ENCODE measurements around the gene CFAP97D2.
"Not testable (repeated sequence)": the region's sequence is repeated elsewhere in the genome, so short reads cannot be mapped to it uniquely, and the experiment has no call there.

CFAP97D2 gene

DNA sequence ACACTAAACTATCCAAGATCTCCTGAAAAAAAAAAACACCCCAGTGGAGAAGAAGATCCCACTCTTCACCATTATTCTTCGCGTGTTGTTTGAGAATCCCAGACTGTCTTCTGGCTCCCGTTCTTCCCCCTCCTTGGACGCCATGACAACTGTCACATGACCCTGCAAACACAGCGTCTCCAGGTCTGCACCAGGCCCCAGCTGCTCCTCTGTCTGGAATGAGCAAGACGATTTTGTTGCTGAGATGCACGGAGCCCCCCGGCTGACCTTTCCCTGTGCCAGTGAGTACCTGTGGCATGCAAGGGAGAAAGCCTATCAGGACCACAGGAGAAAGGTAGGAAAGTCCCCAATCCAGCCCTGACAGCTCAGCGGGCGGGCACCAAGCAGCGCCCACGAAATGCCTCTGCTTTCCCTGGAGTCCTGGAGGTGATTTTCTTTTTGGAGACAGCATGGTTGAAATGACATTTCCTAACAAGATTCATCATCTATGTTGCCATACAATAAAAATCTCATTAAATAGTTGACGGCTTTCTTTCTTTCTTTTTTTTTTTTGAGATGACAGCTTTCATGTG, at the start of gene CFAP97D2:
Gene CFAP97D2, plus strand, starts transcription at position 171 of the 572 bp plus-strand sequence. Its CDS starts 74 bp downstream, at position 245.
- peak; percentile 10 to 18 for DNase-seq

- no peak for DNase-seq
These were observed 49.4 kb upstream of the CFAP97D2 start for GRCh38 chr13:114129649-114130062.

DNA sequence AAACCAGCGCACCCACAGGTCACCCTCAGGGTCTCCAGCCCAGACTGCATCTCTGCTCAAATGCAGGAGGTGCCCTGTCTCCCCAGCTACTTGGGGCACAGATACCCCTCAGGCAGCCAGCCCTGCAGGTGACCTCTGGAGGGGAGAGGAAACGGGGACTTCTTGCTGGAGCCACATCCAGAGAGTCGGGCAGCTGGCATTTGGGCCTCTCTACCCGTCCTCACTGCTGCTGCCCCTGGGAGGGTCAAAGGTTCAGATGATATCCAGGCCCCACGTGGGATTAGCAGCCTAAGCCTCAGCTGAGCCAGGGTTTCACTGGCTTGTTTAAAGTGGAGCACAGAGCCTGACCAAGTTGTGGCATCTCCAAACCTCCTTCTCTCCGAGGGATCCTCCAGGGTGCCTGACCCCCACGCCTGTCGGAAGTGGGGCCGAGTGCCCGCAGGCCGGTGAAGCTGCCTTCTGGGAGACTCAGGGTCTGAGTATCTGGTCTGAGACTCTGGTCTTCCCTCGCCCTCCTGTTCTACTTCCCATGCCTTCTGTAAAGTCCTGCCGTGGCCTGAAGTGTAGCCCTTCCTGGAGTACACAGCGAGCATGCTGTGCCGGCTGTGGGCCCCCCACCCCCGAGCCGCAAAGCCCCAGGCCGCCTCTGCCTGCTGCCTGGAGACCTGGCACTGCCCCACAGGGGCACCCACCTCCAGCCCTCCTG, 48.8 kb upstream of the CFAP97D2 start:
- DNase-seq: no peak

DNA sequence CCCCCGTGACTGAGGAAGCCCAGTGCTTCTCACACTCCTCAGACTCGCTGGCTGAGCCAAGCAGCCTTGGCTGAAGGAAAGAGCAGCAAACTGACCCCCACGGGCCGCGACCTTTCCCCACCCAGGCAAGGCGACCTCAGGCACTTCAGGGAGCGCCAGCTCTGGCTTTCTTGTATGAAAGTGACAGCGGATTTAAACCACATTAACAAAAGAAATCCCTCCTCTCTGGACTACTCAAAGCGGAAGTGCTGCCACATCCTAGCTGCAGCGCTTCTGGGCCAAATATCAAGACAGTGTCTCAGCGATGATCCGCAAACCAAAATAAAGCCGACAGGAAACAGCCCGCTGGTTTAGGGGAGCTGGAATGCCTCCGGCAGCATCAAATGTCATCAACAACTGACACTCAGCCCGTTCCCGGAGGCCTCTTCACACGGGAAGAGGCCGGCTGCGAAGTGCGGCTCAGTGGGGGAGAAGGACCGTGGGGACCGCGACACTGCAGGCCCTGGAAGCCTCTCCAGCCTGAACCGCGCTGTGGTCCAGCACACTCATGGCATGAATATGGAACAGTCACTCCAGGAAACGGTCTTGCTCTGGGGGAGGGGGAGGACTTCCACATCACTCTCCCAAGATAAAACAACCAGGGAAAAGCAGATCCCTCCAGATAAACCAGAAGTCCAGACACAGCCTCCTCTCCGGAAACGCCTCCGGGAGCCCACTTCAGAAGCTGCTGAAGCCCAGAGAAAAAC, 48.0 kb upstream of the CFAP97D2 start:
- DNase-seq: peak; percentile 9 to 53

DNA sequence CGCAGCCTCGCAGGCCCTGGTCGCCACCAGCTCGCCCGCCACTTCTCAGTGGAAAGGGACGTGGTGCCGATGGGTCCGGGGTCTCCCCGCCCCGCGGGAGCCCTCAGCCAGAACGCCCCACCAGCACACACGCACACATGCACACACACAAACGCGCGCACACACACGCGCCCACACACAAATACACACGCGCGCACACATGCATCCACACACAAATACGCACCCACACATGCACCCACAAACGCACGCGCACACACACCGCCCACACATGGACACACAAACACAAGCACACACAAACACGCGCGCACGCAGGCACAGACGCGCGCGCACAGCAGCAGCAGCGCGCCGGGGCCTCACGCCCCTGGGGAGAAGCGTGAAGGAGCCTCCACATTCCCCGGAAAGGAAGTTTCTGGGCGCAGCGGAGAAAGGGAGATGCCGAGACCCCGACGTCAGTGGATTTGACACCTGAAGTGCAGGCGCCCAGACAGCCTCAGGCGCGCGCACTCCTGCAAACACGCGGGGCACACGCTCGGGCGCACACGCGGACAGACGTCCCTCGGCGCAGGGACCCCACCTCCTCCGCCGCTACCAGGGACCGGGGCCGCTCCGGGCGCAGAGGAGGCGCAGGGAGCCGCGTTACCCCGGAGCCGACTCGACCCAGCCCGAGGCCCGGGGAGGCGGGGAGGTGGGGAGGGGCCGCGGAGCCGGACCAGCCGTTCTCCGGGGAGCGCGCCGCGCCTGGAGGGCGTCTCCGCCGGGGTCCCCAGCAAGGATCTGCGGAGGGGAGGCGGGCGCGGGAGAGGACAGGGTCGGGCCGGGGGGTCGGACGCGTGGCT, 47.3 kb upstream of the CFAP97D2 start:
- peak in 1 of 2 experiments; percentile 42 for DNase-seq

DNA sequence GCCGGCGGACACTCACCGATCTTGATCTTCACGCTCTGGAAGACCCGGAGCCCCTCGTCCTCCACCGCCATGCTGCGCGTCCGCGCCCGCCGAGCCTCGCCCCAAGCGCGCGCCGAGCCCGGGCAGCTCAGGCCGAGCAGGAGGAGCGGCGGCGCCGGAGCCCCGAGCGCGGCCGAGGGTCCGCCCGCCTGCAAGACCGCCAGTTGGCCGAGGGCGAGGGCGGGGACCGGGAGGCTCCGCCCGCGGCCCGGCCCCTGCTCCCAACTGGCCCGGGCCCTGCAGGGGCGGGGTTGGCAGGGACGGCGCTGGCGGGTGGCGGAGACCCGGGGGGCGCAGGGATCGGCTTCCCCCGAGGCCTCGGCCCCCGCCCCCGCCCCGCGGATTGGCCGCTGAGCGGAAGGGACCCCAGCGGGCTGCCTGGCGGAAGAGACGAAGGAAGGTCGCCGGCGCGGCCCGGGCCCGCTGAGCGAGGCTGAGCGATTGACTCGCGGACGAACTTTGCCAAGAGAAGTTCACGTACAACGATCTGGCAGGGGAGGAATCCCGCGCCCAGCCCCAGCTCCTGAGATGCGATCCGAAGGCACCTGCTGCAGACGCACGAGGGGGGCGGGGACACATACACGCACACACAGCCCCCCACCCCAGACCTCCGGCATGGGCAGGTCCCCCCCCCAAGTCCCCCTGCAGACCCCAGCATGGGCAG, 46.5 kb upstream of the CFAP97D2 start, which contains the start of gene RASA3:
Gene RASA3, minus strand, starts transcription at position 205 of the 703 bp plus-strand sequence. Its CDS starts 134 bp downstream, at position 71.
- DNase-seq: peak; percentile 38 to 76

DNA sequence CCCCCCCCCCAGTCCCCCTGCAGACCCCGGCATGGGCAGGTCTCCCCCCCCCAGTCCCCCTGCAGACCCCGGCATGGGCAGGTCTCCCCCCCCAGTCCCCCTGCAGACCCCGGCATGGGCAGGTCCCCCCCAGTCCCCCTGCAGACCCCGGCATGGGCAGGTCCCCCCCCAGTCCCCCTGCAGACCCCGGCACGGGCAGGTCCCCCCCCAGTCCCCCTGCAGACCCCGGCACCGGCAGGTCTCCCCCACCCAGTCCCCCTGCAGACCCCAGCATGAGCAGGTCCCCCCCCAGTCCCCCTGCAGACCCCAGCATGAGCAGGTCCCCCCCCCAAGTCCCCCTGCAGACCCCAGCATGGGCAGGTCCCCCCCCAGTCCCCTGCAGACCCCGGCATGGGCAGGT, 45.9 kb upstream of the CFAP97D2 start:
- not testable (repeated sequence) for DNase-seq

- DNase-seq: not testable (repeated sequence)
These were observed 45.5 kb upstream of the CFAP97D2 start for GRCh38 chr13:114133552-114133951.

DNA sequence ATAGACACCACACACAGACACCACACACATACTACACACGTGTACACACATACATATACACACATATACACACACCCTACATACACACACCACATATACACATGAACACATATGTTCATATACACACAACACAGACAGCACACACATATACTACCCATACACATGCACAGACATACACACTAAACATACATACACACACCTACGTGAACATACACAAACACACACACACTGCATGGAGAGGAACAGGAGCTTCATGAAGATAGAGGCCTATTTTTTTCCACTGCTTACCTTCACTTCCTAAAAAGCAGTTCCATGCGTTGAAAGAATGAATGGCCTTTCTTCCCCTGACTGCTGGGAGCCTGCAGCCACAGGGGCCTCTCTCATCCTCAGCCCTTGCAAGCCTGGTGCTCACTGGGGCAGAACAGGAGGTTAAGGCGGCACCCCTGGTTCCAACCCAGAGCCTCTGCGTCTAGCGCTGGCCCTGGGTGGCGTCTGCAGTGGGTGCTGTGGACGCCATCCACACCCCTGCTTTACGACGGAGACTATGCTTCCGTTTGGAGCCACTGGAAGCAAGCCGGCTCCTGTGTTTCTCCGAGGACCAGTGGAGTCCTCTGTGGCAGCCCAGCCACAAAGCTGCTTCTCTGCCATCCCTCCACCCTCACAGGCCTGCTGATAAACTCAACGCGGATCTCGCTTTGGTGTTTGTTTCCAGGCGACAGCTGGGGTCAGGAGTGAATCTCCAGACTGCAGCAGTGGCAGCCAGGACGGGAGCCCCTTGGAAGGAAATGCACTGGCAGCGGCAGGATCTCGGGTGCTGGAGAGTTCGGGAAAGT, 44.7 kb upstream of the CFAP97D2 start:
- peak; percentile 35 to 73 for DNase-seq

DNA sequence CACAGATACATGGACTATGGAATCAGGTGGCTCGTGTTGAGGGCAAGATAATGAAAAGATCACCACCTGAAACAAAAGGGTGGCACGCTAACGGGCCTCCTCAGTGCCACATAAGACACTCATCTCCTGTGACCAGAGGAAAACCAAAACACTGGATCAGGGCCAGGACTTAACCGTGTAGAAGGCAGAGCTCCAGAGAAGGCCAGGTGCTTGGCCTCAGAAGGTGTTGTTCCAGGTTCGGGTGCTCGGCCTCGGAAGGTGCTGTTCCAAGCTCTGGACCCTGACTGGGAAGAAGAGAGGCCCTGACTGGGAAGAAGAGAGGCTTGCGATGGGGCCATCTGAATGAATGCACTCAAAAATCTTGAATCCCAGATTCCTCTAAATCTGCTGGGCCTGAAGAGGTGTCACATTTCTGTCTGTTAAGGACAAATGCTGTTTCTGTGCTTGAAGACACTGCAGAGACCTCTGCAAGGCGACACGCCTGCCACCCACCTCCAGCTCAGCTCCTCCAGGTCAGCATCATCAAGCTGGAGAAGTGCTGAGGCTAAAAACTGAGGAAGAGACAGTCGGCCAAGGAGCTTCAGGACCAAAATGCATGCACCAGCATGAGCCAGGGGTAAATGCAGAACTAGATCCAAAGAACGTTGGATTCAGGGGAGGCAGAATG, 44.0 kb upstream of the CFAP97D2 start:
- no peak for DNase-seq

- no peak for DNase-seq
These were observed 43.3 kb upstream of the CFAP97D2 start for GRCh38 chr13:114135731-114136171.

GRCh38 chr13:114136576-114136975, 42.5 kb upstream of the CFAP97D2 start:
- DNase-seq: no peak

DNA sequence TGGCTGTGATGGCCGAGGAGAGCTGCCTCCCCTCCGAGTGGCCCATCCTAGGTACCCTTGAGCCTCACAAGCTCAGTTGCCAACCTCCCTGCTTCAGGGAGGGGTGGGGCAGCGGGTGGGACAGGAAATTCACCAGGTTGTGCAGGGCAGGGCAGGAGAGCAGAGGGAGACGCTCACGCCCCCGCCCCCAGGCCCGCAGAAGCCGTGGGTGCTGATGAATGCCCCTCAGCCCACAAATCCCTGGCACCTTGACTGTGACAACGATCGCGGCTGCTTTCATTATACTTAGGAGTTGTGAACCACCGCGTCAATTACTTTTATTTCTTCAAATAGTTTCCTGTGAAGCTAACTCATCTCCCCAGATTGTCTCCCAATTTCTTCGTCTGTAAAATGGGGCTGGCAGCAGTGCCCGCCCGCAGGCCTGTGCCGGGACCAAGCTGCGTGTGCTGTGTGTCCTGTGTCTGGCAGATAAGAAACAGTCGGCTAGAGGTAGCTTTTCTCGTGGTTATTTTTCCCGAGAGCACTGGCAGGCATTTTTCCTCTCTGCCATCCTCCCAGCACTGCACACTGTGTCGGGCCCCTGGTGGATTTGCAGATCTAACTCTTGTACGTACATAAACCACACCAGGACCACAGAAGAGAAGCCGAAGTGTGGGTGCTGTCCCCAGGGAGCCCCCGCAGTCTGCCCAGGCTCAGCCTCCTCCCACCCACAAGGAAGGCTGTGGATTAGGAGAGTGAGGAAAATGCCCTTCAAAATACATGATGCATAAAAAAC, 38.7 kb upstream of the CFAP97D2 start:
- no peak for DNase-seq

- no peak for DNase-seq
These were observed 38.2 kb upstream of the CFAP97D2 start for GRCh38 chr13:114140906-114141250.

DNA sequence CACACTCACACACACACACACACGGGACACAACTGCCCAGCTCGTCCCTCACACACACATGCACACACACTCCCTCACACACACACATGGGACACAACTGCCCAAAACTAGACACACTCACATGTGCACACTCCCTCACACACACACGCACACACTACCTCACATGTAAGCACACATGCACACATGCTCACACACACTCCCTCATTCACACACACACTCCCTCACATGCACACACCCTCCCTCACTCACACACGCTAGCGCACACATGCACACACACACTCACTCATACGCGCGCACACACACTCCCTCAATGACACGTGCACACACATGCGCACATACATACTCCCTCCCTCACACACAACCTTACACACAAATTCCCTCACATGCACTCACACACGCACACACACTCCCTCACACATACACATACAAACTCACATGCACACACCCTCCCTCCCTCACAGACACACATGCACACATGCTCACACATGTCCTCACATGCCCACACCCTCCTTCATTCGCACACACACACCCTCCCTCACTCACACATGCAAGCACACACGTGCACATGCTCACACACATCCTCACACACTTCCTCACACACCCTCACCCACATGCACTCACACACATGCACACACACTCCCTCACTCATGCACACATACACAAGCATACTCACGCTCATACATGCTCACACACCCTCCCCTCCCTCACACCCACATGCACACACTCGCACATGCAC, 37.6 kb upstream of the CFAP97D2 start:
- no peak for DNase-seq

DNA sequence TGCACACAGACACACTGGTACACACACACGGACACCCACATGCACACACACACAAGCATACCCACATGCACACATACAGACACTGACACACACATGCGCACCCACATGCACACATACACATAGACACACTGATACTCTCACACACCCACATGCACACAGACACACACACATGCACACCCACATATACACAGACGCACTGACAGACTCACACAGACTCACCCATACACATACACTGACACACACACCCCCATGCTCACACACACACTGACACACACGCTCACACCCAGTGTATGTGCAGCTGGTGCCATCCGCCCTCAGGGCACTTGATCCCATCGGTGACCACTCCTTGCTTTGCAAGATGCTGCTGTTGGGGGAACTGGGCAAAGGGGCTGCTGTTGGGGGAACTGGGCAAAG, 36.9 kb upstream of the CFAP97D2 start:
- no peak for DNase-seq

DNA sequence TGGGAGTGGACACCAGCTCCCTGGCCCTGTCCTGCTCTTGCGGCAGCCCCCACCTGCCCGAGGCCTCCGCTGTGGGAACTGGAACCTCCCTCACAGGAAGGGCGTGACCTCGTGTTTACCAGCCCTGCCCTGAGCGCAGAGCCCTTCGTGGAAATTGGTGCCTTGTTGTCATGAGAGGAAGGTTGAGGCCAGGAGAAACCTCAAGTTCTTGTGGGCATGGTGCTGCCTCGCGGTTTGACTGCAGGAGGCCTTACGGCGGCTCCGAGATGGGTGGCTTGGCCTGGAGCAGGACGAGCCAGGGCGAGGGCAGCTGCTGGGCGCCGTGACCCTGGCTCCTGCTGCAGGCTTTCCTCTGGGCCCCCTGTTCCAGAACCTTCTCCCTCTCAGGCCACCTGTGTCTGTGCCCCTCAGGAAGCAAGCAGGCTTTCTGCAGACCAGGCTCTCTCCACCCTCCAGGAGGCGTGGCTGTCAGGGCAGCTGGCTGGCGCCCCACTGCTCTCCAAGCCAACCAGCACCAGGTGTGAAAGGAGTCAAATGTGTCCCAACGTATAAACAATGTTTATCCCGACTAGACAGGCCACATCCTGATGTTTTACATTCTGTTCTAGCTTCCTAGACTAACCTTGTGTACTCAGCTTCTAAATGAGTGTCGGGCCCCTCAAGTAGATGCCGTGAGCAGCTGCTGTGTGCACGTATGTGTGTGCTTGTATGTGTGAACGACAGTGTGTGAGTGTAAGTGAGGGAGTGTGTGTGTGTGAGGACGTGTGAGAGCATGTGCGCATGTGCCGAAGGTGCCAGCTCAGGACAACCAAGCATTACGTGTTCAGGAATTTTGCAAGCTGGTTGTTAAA, 36.2 kb upstream of the CFAP97D2 start:
- peak in 1 of 2 experiments; percentile 46 for DNase-seq
